Lower leg skin (tissue), 4 donors: ENCODE data around the gene ARMC2. TPM values are rescaled to one million over a fixed set of nuclear protein-coding genes. Genes with fewer than 3 reads are reported as not detected.

Source experiments
- DNase-seq, 2 donors: peaks; one replicate each; pipeline ENCODE4 v3.0.0-alpha.2; 2019; ENCODE audit warnings: low spot score in 2 of 2
- H3K4me3 ChIP-seq: fragments of 200-600 bp; sonication (generic); 2 replicates; pipeline ENCODE4 v1.5.1; 2017; ENCODE audit warnings: mild to moderate bottlenecking, low read depth; ENCODE audit not compliant: poor library complexity, severe bottlenecking
- CTCF ChIP-seq, 3 donors: fragments of 450-650 bp; IDR thresholded peaks; one replicate each; pipeline ENCODE4 v1.5.1; 2016; ENCODE audit warnings: antibody characterized with exemption in 3 of 3, mild to moderate bottlenecking in 3 of 3, moderate library complexity in 2 of 3
- POLR2A ChIP-seq, 2 donors: fragments of 450-650 bp; IDR thresholded peaks; one replicate each; pipeline ENCODE4 v1.6.1; 2016 to 2017; ENCODE audit warnings: antibody characterized with exemption in 2 of 2, mild to moderate bottlenecking in 1 of 2, moderate library complexity in 1 of 2
- WGBS, 2 donors: methylation state at CpG; one replicate each; pipeline ENCODE4 v1.1.5; 2018; 5-methylcytosine and 5-hydroxymethylcytosine counted together
- intact Hi-C: fragments of 100-400 bp; cut with DNase I; formaldehyde crosslinking; loops from one replicate; pipeline ENCODE4 v1.15.0; 2023; ENCODE audit warnings: low total_unique reads
- total RNA-seq, 4 donors: library from RNA; depleted of rRNA; stranded (reverse); fragments of >200 nt; gene quantifications; one replicate each; pipeline ENCODE4 v1.1.0, GENCODE V29; 2016

ARMC2 gene
- total RNA-seq, 4 donors from 2014 or later, result 0.34 to 2.0 (median 1.2) TPM

GRCh38 chr6:108916026-108916686 lies 67.9 kb downstream of the ARMC2 start:
- no peak for TF ChIP-seq CTCF (IDR thresholded peaks at IDR 0.05)
- no peak for TF ChIP-seq POLR2A (IDR thresholded peaks at IDR 0.05)
- intact Hi-C loops, result no loop called here
- 51 to 66% methylated on average over 6 of the region's 6 CpGs for WGBS, 2 donors
- H3K4me3 ChIP-seq, result no peak overlapping the region
- peak in 1 of 2 donors; percentile 48 for DNase-seq

DNA sequence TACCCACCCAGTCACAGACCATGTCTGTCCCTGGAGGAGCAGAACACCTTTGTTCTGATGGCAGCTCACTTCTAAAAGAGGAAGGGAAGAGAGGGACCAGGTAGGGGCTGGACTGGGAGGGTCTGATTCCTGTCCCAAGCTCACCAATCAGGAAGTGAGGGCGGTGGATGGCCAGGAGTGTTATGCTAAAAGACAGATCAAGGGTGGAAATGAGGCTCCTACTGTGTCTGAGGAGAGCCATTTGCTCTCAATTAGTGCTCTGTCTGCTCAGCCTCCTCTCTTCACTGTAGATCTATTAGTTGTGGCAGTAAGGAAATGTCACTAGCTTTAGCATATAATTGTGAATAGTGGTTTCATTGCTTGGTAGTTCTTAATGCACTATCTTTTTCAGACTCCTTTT lies 72.5 kb downstream of the ARMC2 start:
- TF ChIP-seq POLR2A (IDR thresholded peaks at IDR 0.05), result no peak
- no peak for TF ChIP-seq CTCF (IDR thresholded peaks at IDR 0.05)
- no peak overlapping the region for H3K4me3 ChIP-seq
- intact Hi-C loops, result no loop called here
- WGBS, 2 donors, result 67 to 83% methylated on average over 1 of the region's 1 CpG
- no peak for DNase-seq

DNA sequence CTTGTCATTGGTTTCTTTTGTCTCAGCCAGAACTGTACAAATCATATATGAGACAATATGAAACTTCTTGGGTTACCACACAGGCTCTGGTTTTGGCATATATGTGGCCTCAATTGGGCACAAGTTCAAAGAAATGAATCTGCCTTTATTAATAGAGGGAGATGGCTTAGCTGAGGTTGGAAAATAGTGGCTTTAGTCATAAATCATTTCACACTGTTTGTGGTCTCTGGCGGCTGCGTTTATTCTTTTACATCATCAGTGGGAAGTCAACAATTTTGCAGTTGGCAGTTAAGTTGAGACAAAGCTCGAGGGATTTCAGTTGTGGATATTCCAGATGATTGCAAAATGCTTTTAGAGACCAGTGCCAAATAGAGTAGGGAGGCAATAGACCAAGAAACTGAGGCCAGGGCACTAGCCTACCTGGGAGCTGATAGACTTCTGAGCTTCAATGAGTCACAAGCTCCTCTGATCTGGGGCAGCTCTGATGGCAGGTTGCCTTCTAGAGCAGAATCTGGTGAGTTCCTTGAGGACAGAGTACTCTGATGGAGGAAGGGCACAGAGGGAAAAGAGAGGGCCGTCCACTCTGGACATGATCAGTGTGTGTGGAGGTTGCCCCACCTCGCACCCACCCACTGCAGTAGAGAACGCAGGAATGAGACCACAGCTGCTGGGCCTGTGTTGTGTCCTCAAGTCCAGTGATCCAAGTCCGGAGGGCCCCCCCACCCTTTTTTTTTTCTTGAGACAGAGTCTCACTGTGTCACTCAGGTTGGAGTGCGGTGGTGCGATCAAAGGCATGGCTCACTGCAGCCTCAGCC lies 73.5 kb downstream of the ARMC2 start:
- H3K4me3 ChIP-seq, result no peak overlapping the region
- TF ChIP-seq POLR2A (IDR thresholded peaks at IDR 0.05), result no peak
- no peak for TF ChIP-seq CTCF (IDR thresholded peaks at IDR 0.05)

GRCh38 chr6:108922499-108922898 lies 74.3 kb downstream of the ARMC2 start:
- DNase-seq, result no peak
- TF ChIP-seq CTCF (IDR thresholded peaks at IDR 0.05) (no peak), POLR2A (IDR thresholded peaks at IDR 0.05) (no peak)
- intact Hi-C loops, result no loop called here
- no peak overlapping the region for H3K4me3 ChIP-seq

More for the DNA sequence above, 73.5 kb downstream of the ARMC2 start:
- intact Hi-C loops, result no loop called here
- WGBS, 2 donors, result 58 to 67% methylated on average over 9 of the region's 9 CpGs
- DNase-seq, result peak in 1 of 2 donors; percentile 52

DNA sequence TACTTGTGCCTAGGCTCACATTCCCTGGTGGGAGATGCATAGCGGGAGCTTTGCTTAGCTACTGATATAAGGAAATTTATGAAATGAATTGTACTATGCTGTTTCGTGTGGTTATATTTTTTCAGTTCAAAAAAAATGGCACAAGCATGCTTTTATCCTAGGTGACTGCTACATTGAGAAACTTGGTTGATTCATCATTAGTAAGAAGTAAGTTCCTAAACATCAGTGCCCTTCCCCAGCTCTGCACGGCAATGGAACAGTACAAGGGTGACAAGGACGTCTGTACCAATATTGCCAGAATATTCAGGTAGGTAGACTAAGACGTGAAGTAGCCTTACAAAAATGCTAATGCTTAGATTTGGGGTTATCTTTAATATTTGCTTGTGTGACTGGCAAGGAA lies 79.7 kb downstream of the ARMC2 start:
- WGBS, 2 donors, result 92% methylated on average over 5 of the region's 5 CpGs

More for the DNA sequence above, 79.7 kb downstream of the ARMC2 start:
- intact Hi-C loops, result no loop called here
- no peak overlapping the region for H3K4me3 ChIP-seq
- TF ChIP-seq POLR2A (IDR thresholded peaks at IDR 0.05), result no peak
- no peak for TF ChIP-seq CTCF (IDR thresholded peaks at IDR 0.05)
- DNase-seq, result no peak
